Adrenal gland (tissue), 12 donors: ENCODE results near the gene GRK3. TPM values are rescaled to one million over a fixed set of nuclear protein-coding genes. Genes with fewer than 3 reads are reported as not detected.
"Not testable (repeated sequence)": the region's sequence is repeated elsewhere in the genome, so short reads cannot be mapped to it uniquely, and the experiment has no call there.

Source experiments
- DNase-seq, 7 donors: peaks; one replicate each; pipeline ENCODE4 v3.0.0-alpha.2; 2019 to 2020
- H3K27ac ChIP-seq, 5 donors: fragments of 200-600 bp; sonication (generic) in 4 of 5; 1 replicate in 3 of 5; 2 replicates in 2 of 5; pipeline versions ENCODE4 v1.5.1 to v1.8.0; 2016 to 2020; ENCODE audit warnings: mild to moderate bottlenecking in 1 of 5
- H3K27me3 ChIP-seq: fragments of 200-600 bp; 2 replicates; pipeline ENCODE4 v1.8.0; 2021
- H3K36me3 ChIP-seq, 2 donors: fragments of 200-600 bp; replicated peaks in 1 of 2; 1 replicate in 1 of 2; 2 replicates in 1 of 2; pipeline versions ENCODE4 v1.5.1 to v1.8.0; 2018 to 2022
- H3K4me1 ChIP-seq, 2 donors: fragments of 200-600 bp; replicated peaks in 1 of 2; 1 replicate in 1 of 2; 2 replicates in 1 of 2; pipeline versions ENCODE4 v1.5.1 to v1.8.0; 2018 to 2021
- H3K4me3 ChIP-seq, 4 donors: fragments of 200-600 bp; sonication (generic) in 3 of 4; one replicate each; pipeline ENCODE4 v1.5.1; 2016 to 2018
- H3K9me3 ChIP-seq, 3 donors: fragments of 200-600 bp; sonication (generic) in 1 of 3; replicated peaks in 1 of 3; 1 replicate in 2 of 3; 2 replicates in 1 of 3; pipeline versions ENCODE4 v1.5.1 to v1.8.0; 2016 to 2021
- CTCF ChIP-seq, 6 experiments: fragments of 450-650 bp in 4 of 6; fragments of 200-600 bp in 2 of 6; sonication (generic) in 1 of 6; IDR thresholded peaks; 1 replicate in 5 of 6; 2 replicates in 1 of 6; pipeline versions ENCODE4 v1.5.1 to v1.8.0; 2016 to 2021; ENCODE audit warnings: antibody characterized with exemption in 6 of 6, mild to moderate bottlenecking in 2 of 6, moderate library complexity in 1 of 6
- POLR2A ChIP-seq, 2 donors: fragments of 450-650 bp; IDR thresholded peaks; one replicate each; pipeline ENCODE4 v1.6.1; 2017; ENCODE audit warnings: antibody characterized with exemption in 2 of 2, mild to moderate bottlenecking in 2 of 2, moderate library complexity in 1 of 2
- whole genome bisulfite sequencing, 4 donors: extraction: QIAGEN DNeasy Blood & Tissue Kit in 2 of 4; methylation state at CpG; one replicate each; pipeline versions ENCODE4 v1.1.5 to v1.1.7; 2013 to 2017; 5-methylcytosine and 5-hydroxymethylcytosine counted together
- intact Hi-C, 2 donors: fragments of 100-400 bp; cut with DNase I; formaldehyde crosslinking; loops; one replicate each; pipeline versions ENCODE4 v1.14.1 to v1.15.0; 2022 to 2023
- polyA plus RNA-seq, 3 donors: library from polyadenylated mRNA; stranded (reverse); fragments of 200-250 nt in 2 of 3; fragments of 350-450 nt in 1 of 3; fragmentation: Illumina TruSeq in 1 of 3; extraction: RNeasy Lipid Tissue Mini Kit (QIAGEN cat#74804) in 1 of 3; gene quantifications; one replicate each; pipeline ENCODE4 v1.2.3, GENCODE V29; 2013 to 2014
- total RNA-seq, 9 donors: library from RNA; depleted of rRNA in 4 of 9; stranded (reverse); fragments of >200 nt in 4 of 9; fragments of 120-200 nt in 1 of 9; fragmentation: NEBNext Ultra II Directional in 1 of 9; extraction: Animal tissue kit (Norgen Biotek cat#: 25700) in 1 of 9; gene quantifications; one replicate each; pipeline versions ENCODE4 v1.1.0 to v1.2.4, GENCODE V29; 2013 to 2023
- donor health status: healthy with polysubstance abuse.
- donor health status: Bipolar disorder and iron deficiency.
- donor health status: DM: yes; HTN: yes; CAD: no.
- donor health status: DM: no; HTN: no; CAD: no.
- donor health status: DM: no; HTN: no; CAD: no.
- donor health status: DM: yes; HTN: yes; CAD: no.

The GRK3 gene
- total and polyA plus RNA-seq, 12 donors: 3.2 to 20.9 (median 10.1) TPM

GRCh38 chr22:25529059-25529458 lies 35.4 kb upstream of the GRK3 start:
- DNase-seq, intact Hi-C loops, H3K4me1 ChIP-seq, H3K4me3 ChIP-seq, H3K27me3 ChIP-seq, H3K27ac ChIP-seq, H3K9me3 ChIP-seq, H3K36me3 ChIP-seq: not testable (repeated sequence)
- 79 to 93% (median 86%) methylated on average over 1 of the region's 1 CpG for WGBS, 4 donors

GRCh38 chr22:25529541-25530137 lies 34.8 kb upstream of the GRK3 start:
- H3K36me3 ChIP-seq, H3K4me1 ChIP-seq, H3K4me3 ChIP-seq, H3K27me3 ChIP-seq, intact Hi-C loops, H3K27ac ChIP-seq, DNase-seq, H3K9me3 ChIP-seq: not testable (repeated sequence)
- 81 to 98% (median 90%) methylated on average over 4 of the region's 4 CpGs for WGBS, 4 donors

- H3K4me3 ChIP-seq, H3K27me3 ChIP-seq, intact Hi-C loops, H3K27ac ChIP-seq, H3K4me1 ChIP-seq, H3K36me3 ChIP-seq, DNase-seq, H3K9me3 ChIP-seq: not testable (repeated sequence)
- WGBS, 4 donors: 68 to 93% (median 80%) methylated on average over 1 to 4 of the region's 4 CpGs
Measured at GRCh38 chr22:25531677-25532076, 32.8 kb upstream of the GRK3 start.

GRCh38 chr22:25534724-25535123 lies 29.8 kb upstream of the GRK3 start:
- TF ChIP-seq POLR2A (IDR thresholded peaks at IDR 0.05): no peak
- TF ChIP-seq CTCF (IDR thresholded peaks at IDR 0.05): no peak
- WGBS, 4 donors: 81 to 96% (median 91%) methylated on average over 3 of the region's 3 CpGs
- no peaks in the 10 kb centered on the region for H3K9me3 ChIP-seq
- no peaks in the 10 kb centered on the region for H3K27me3 ChIP-seq
- no peaks in the 10 kb centered on the region for H3K36me3 ChIP-seq
- H3K4me1 ChIP-seq: no peaks in the 10 kb centered on the region
- intact Hi-C loops: no loop called here
- no peak for DNase-seq
- H3K27ac ChIP-seq: no peak overlapping the region
- no peak overlapping the region for H3K4me3 ChIP-seq

GRCh38 chr22:25536589-25536988 lies 27.9 kb upstream of the GRK3 start:
- WGBS, 4 donors: 44 to 71% (median 54%) methylated on average over 4 of the region's 4 CpGs
- H3K36me3 ChIP-seq: no peaks in the 10 kb centered on the region
- no peaks in the 10 kb centered on the region for H3K9me3 ChIP-seq
- no peak overlapping the region for H3K27ac ChIP-seq
- no peak overlapping the region for H3K4me3 ChIP-seq
- TF ChIP-seq CTCF (IDR thresholded peaks at IDR 0.05) (no peak), POLR2A (IDR thresholded peaks at IDR 0.05) (no peak)
- DNase-seq: no peak
- H3K27me3 ChIP-seq: no peaks in the 10 kb centered on the region
- intact Hi-C loops: no loop called here
- H3K4me1 ChIP-seq: no peaks in the 10 kb centered on the region

GRCh38 chr22:25540166-25540907 lies 24.1 kb upstream of the GRK3 start:
- no peaks in the 10 kb centered on the region for H3K4me1 ChIP-seq
- H3K27me3 ChIP-seq: no peaks in the 10 kb centered on the region
- no peaks in the 10 kb centered on the region for H3K36me3 ChIP-seq
- no peak overlapping the region for H3K4me3 ChIP-seq
- peak overlapping the region in 1 of 5 donors; percentile 57 for H3K27ac ChIP-seq
- TF ChIP-seq CTCF (IDR thresholded peaks at IDR 0.05) (no peak), POLR2A (IDR thresholded peaks at IDR 0.05) (no peak)
- intact Hi-C loops: no loop called here
- no peak for DNase-seq
- WGBS, 4 donors: 59 to 77% (median 68%) methylated on average over 3 of the region's 3 CpGs
- H3K9me3 ChIP-seq: no peaks in the 10 kb centered on the region
